HCT116 (cell line): ENCODE data around the gene CDV3. TPM values are rescaled to one million over a fixed set of nuclear protein-coding genes. Genes with fewer than 3 reads are reported as not detected.

ENCODE experiments used
- ATAC-seq: fragments of 200-7000 bp; cut with Tn5 transposase; 2 replicates; pipeline ENCODE4 v1.9.1; 2020; ENCODE audit warnings: mild to moderate bottlenecking, moderate library complexity
- BruUV-seq: library from RNA; stranded (reverse); fragments of 400-500 nt; replicated peaks from 2 replicates; lab custom pipeline; 2021; lab: Mats Ljungman, UMichigan
- CTCF ChIA-PET: fragments of 300-600 bp; sonication (Branson Sonifier 250); formaldehyde crosslinking; loops from one replicate; lab custom pipeline; 2021; ENCODE audit warnings: antibody characterized with exemption; lab: Charles Lee
- POLR2A ChIA-PET: fragments of 300-600, 350-600 bp; sonication (Branson Sonifier 250); formaldehyde crosslinking; loops from one replicate; lab custom pipeline; 2021; ENCODE audit warnings: antibody characterized with exemption; lab: Charles Lee
- RAD21 ChIA-PET, 2 experiments: fragments of 300-600 bp; sonication (Branson Sonifier 250); formaldehyde crosslinking; loops; one replicate each; lab custom pipeline; 2023; ENCODE audit warnings: low total read pairs in 2 of 2; ENCODE audit not compliant: uncharacterized antibody in 2 of 2, unreplicated experiment in 2 of 2, low non-redundant PET in 1 of 2; lab: Charles Lee
- DNase-seq: peaks from one replicate; pipeline ENCODE4 v3.0.0-alpha.2; 2010; ENCODE audit warnings: low read depth, low spot score
- H2AFZ ChIP-seq: fragments of 200-600 bp; shearing (Covaris generic), sonication (generic); 2 replicates; pipeline ENCODE4 v1.6.1; 2017; ENCODE audit warnings: low read depth, mixed run types, mixed read lengths, antibody characterized with exemption, low read length; ENCODE audit not compliant: poor library complexity, severe bottlenecking
- H3K27ac ChIP-seq: 2 replicates; pipeline ENCODE4 v1.5.1; 2012; ENCODE audit warnings: low read depth, low read length
- H3K27me3 ChIP-seq: fragments of 200-600 bp; sonication (generic); 2 replicates; pipeline ENCODE4 v1.6.1; 2016; ENCODE audit warnings: mixed run types, low read length, mixed read lengths; ENCODE audit not compliant: insufficient read depth
- H3K36me3 ChIP-seq, 2 experiments: fragments of 200-500 bp in 1 of 2; fragments of 200-600 bp in 1 of 2; sonication (Bioruptor generic) in 1 of 2; sonication (generic) in 1 of 2; 2 replicates each; pipeline versions ENCODE4 v1.5.1 to v1.6.1; 2014 to 2016; ENCODE audit warnings: low read length in 2 of 2, inconsistent platforms in 1 of 2, mixed read lengths in 1 of 2, mixed run types in 1 of 2; ENCODE audit not compliant: insufficient read depth in 2 of 2, control insufficient read depth in 1 of 2
- H3K4me1 ChIP-seq, 2 experiments: fragments of 200-600 bp in 1 of 2; sonication (generic) in 1 of 2; 2 replicates each; pipeline versions ENCODE4 v1.5.1 to v1.6.1; 2012 to 2017; ENCODE audit warnings: low read length in 2 of 2, inconsistent platforms in 1 of 2, mild to moderate bottlenecking in 1 of 2, mixed read lengths in 1 of 2, mixed run types in 1 of 2, moderate library complexity in 1 of 2; ENCODE audit not compliant: insufficient read depth in 2 of 2, control insufficient read depth in 1 of 2
- H3K4me2 ChIP-seq: fragments of 200-600 bp; sonication (generic); 2 replicates; pipeline ENCODE4 v1.6.1; 2017; ENCODE audit warnings: mixed run types, low read length, mixed read lengths
- H3K4me3 ChIP-seq, 2 experiments: fragments of 200-600 bp in 1 of 2; sonication (generic) in 1 of 2; replicated peaks in 1 of 2; 2 replicates each; pipeline ENCODE4 v1.5.1; 2011 to 2016; ENCODE audit warnings: low read length in 2 of 2, control low read depth in 1 of 2, low read depth in 1 of 2, mild to moderate bottlenecking in 1 of 2, mixed read lengths in 1 of 2, mixed run types in 1 of 2
- H3K79me2 ChIP-seq: fragments of 200-600 bp; sonication (generic); 2 replicates; pipeline ENCODE4 v1.6.1; 2017; ENCODE audit warnings: mild to moderate bottlenecking, mixed run types, low read length, moderate library complexity, mixed read lengths; ENCODE audit not compliant: insufficient read depth
- H3K9ac ChIP-seq: fragments of 200-600 bp; sonication (generic); 2 replicates; pipeline ENCODE4 v1.6.1; 2016; ENCODE audit warnings: low read length, mixed read lengths
- H3K9me2 ChIP-seq: fragments of 200-600 bp; sonication (generic), shearing (Covaris generic); 2 replicates; pipeline ENCODE4 v1.6.1; 2017; ENCODE audit warnings: mixed run types, mild to moderate bottlenecking, moderate library complexity; ENCODE audit not compliant: insufficient read depth
- H3K9me3 ChIP-seq, 2 experiments: fragments of 200-500 bp in 1 of 2; fragments of 200-600 bp in 1 of 2; sonication (Bioruptor generic) in 1 of 2; sonication (generic) in 1 of 2; 2 replicates each; pipeline ENCODE4 v1.6.1; 2014 to 2017; ENCODE audit warnings: low read length in 2 of 2, mixed read lengths in 2 of 2, inconsistent platforms in 1 of 2, low read depth in 1 of 2, mild to moderate bottlenecking in 1 of 2, mixed run types in 1 of 2, moderate library complexity in 1 of 2; ENCODE audit not compliant: control insufficient read depth in 1 of 2, insufficient read depth in 1 of 2
- H4K20me1 ChIP-seq: fragments of 200-600 bp; sonication (generic), shearing (Covaris generic); 2 replicates; pipeline ENCODE4 v1.6.1; 2017; ENCODE audit warnings: mixed run types, mild to moderate bottlenecking, moderate library complexity; ENCODE audit not compliant: insufficient read depth
- CEBPB ChIP-seq: IDR thresholded peaks from 2 replicates; pipeline ENCODE4 v1.6.1; 2012; ENCODE audit warnings: low read depth
- EGR1 ChIP-seq: IDR thresholded peaks from 2 replicates; pipeline ENCODE4 v1.6.1; 2012; ENCODE audit warnings: low read depth
- ELF1 ChIP-seq: IDR thresholded peaks from 2 replicates; pipeline ENCODE4 v1.6.1; 2012; ENCODE audit warnings: low read depth, borderline replicate concordance
- EZH2 ChIP-seq: fragments of 200-600 bp; sonication (generic); IDR thresholded peaks from 2 replicates; pipeline ENCODE4 v1.6.1; 2017; ENCODE audit warnings: antibody characterized with exemption, mixed run types
- EZH2phosphoT487 ChIP-seq: fragments of 200-600 bp; IDR thresholded peaks from 2 replicates; pipeline ENCODE4 v1.6.1; 2018; ENCODE audit warnings: antibody characterized with exemption, borderline replicate concordance
- FOSL1 ChIP-seq: IDR thresholded peaks from 2 replicates; pipeline ENCODE4 v1.6.1; 2012; ENCODE audit warnings: low read depth
- POLR2A ChIP-seq: IDR thresholded peaks from 2 replicates; pipeline ENCODE4 v1.7.0; 2011; ENCODE audit warnings: borderline replicate concordance; ENCODE audit not compliant: insufficient read depth, insufficient read length; ENCODE audit errors: extremely low read depth
- POLR2AphosphoS5 ChIP-seq: IDR thresholded peaks from 2 replicates; pipeline ENCODE4 v1.6.1; 2011; ENCODE audit warnings: mild to moderate bottlenecking, low read depth, low read length, moderate library complexity
- RAD21 ChIP-seq: IDR thresholded peaks from 2 replicates; pipeline ENCODE4 v1.6.1; 2012; ENCODE audit warnings: low read depth, mild to moderate bottlenecking
- SP1 ChIP-seq: IDR thresholded peaks from 2 replicates; pipeline ENCODE4 v1.6.1; 2012; ENCODE audit warnings: low read depth
- SRF ChIP-seq: IDR thresholded peaks from 2 replicates; pipeline ENCODE4 v1.6.1; 2012; ENCODE audit warnings: low read depth
- ZFX ChIP-seq: fragments of 450-650 bp; IDR thresholded peaks from 2 replicates; pipeline ENCODE4 v1.6.1; 2017
- ZNF274 ChIP-seq: fragments of 200-500 bp; sonication (Bioruptor generic); IDR thresholded peaks from 2 replicates; pipeline ENCODE4 v1.6.1; 2014; ENCODE audit warnings: mild to moderate bottlenecking, low read depth, low read length, inconsistent platforms
- intact Hi-C: fragments of 100-400 bp; cut with micrococcal nuclease; formaldehyde crosslinking; loops from 2 replicates; pipeline ENCODE4 v1.10.0; 2022
- total RNA-seq: library from RNA; stranded (reverse); gene quantifications from one replicate; pipeline ENCODE4 v1.2.1, GENCODE V29; 2021; ENCODE audit not compliant: unreplicated experiment
- TF ChIP-seq, protein P1 (sequence below), 3 experiments: fragments of 200-600 bp in 1 of 3; sonication (generic) in 1 of 3; IDR thresholded peaks in 2 of 3; conservative IDR thresholded peaks in 1 of 3; 2 replicates each; pipeline ENCODE4 v1.5.1; 2012 to 2017; ENCODE audit warnings: low read depth in 2 of 3, low read length in 2 of 3, antibody characterized with exemption in 1 of 3, borderline replicate concordance in 1 of 3, control low read depth in 1 of 3, mild to moderate bottlenecking in 1 of 3, mixed read lengths in 1 of 3, mixed run types in 1 of 3, moderate library complexity in 1 of 3; ENCODE audit not compliant: insufficient read depth in 1 of 3
- TF ChIP-seq, protein P2 (sequence below): IDR thresholded peaks from 2 replicates; pipeline ENCODE4 v1.6.1; 2012
- TF ChIP-seq, protein P3 (sequence below): IDR thresholded peaks from 2 replicates; pipeline ENCODE4 v1.6.1; 2011; ENCODE audit warnings: mild to moderate bottlenecking, low read length, moderate library complexity; ENCODE audit not compliant: insufficient replicate concordance; ENCODE audit errors: extremely low read depth

The CDV3 gene
- total RNA-seq, 1 experiment from 2014 or later: 153 TPM

DNA sequence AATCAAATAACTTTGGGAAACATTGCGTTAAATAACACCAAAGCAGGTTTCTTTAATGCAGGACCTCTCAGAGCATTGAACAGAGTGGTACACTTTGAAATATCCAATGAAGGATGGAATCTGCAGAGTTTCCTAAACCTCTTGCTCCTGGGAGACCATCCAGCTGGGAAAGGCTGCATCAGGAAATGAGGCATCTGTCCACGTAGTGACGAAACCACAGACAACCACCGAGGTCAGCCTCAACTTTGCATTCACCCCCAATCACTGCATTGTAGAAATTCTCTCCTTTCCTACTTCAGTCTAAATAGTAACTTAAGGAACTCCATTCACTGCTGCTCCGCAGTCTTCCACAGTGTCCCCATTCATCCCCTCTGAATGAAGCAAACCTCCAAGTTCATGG lies 41.5 kb upstream of the CDV3 start:
- RAD21 ChIA-PET: no interaction called here
- Histone ChIP-seq H3K4me3 (no peak overlapping the region), H3K4me2 (no peak overlapping the region), H4K20me1 (no peaks in the 10 kb centered on the region), H3K36me3 (no peaks in the 10 kb centered on the region), H3K9me3 (peaks cover 0 to 5% of the 10 kb centered on the region in 2 experiments; a peak in 1 of 4 replicates), H3K27me3 (no peaks in the 10 kb centered on the region), H3K9ac (no peak overlapping the region), H3K4me1 (no peaks in the 10 kb centered on the region), H2AFZ (no peak overlapping the region), H3K9me2 (no peaks in the 10 kb centered on the region), H3K27ac (no peak overlapping the region), H3K79me2 (no peaks in the 10 kb centered on the region)
- ATAC-seq: no peak
- intact Hi-C loops: no loop called here
- TF ChIP-seq RAD21: no peak
- TF ChIP-seq ZNF274: no peak
- TF ChIP-seq POLR2AphosphoS5: no peak
- no peak for TF ChIP-seq SP1
- no peak for TF ChIP-seq SRF
- no TSS peak for BruUV-seq
- DNase-seq: no peak
- CTCF ChIA-PET: no interaction called here
- POLR2A ChIA-PET: no interaction called here

DNA sequence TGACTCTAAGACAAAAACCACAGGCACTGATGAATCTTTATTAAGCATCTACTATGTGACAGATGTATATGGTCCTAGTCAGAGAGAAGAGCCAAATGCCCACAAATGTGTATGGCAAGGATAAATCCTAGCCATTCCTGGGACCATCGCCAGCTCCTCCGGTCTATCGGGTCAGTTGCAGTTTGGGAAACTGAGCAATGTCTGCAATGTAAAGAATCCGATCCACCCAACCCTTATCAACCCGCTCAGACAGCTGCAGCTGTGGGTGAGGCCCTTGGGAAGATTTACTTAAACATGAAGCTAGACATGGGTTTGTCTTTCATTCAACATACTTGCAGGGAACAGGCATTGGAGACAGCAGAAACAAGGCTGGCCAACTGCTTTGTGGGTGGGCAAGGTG lies 40.5 kb upstream of the CDV3 start:
- Histone ChIP-seq H3K4me3 (no peak overlapping the region), H2AFZ (no peak overlapping the region), H3K9me2 (no peaks in the 10 kb centered on the region), H3K9me3 (peaks cover 0 to 5% of the 10 kb centered on the region in 2 experiments; a peak in 1 of 4 replicates), H4K20me1 (no peaks in the 10 kb centered on the region), H3K4me2 (no peak overlapping the region), H3K4me1 (no peaks in the 10 kb centered on the region), H3K27ac (no peak overlapping the region), H3K79me2 (no peaks in the 10 kb centered on the region), H3K9ac (no peak overlapping the region), H3K36me3 (no peaks in the 10 kb centered on the region), H3K27me3 (no peaks in the 10 kb centered on the region)
- intact Hi-C loops: no loop called here
- ATAC-seq (no peak), DNase-seq (no peak)
- ChIA-PET POLR2A (no interaction called here), CTCF (no interaction called here), RAD21 (no interaction called here)
- BruUV-seq: no TSS peak
- TF ChIP-seq, protein P1, sequence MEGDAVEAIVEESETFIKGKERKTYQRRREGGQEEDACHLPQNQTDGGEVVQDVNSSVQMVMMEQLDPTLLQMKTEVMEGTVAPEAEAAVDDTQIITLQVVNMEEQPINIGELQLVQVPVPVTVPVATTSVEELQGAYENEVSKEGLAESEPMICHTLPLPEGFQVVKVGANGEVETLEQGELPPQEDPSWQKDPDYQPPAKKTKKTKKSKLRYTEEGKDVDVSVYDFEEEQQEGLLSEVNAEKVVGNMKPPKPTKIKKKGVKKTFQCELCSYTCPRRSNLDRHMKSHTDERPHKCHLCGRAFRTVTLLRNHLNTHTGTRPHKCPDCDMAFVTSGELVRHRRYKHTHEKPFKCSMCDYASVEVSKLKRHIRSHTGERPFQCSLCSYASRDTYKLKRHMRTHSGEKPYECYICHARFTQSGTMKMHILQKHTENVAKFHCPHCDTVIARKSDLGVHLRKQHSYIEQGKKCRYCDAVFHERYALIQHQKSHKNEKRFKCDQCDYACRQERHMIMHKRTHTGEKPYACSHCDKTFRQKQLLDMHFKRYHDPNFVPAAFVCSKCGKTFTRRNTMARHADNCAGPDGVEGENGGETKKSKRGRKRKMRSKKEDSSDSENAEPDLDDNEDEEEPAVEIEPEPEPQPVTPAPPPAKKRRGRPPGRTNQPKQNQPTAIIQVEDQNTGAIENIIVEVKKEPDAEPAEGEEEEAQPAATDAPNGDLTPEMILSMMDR (IDR thresholded peaks at IDR 0.05 in 2 of 3, conservative IDR thresholded peaks at IDR 0.05 in 1 of 3; ENCODE audit: borderline replicate concordance in 1 of 3, insufficient read depth in 1 of 3, low read depth in 2 of 3, low read length in 2 of 3): no peak
- TF ChIP-seq POLR2A (no peak), POLR2AphosphoS5 (no peak), EGR1 (no peak), ELF1 (no peak), ZNF274 (no peak), EZH2phosphoT487 (no peak), EZH2 (no peak), ZFX (no peak), CEBPB (no peak), FOSL1 (no peak)
- TF ChIP-seq, protein P2, sequence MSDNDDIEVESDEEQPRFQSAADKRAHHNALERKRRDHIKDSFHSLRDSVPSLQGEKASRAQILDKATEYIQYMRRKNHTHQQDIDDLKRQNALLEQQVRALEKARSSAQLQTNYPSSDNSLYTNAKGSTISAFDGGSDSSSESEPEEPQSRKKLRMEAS: no peak
- TF ChIP-seq, protein P3, sequence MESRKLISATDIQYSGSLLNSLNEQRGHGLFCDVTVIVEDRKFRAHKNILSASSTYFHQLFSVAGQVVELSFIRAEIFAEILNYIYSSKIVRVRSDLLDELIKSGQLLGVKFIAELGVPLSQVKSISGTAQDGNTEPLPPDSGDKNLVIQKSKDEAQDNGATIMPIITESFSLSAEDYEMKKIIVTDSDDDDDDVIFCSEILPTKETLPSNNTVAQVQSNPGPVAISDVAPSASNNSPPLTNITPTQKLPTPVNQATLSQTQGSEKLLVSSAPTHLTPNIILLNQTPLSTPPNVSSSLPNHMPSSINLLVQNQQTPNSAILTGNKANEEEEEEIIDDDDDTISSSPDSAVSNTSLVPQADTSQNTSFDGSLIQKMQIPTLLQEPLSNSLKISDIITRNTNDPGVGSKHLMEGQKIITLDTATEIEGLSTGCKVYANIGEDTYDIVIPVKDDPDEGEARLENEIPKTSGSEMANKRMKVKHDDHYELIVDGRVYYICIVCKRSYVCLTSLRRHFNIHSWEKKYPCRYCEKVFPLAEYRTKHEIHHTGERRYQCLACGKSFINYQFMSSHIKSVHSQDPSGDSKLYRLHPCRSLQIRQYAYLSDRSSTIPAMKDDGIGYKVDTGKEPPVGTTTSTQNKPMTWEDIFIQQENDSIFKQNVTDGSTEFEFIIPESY: no peak
